IPS-NIHi7 (cell line): ENCODE results near the gene ZMYM1.
"Not testable (repeated sequence)": the region's sequence is repeated elsewhere in the genome, so short reads cannot be mapped to it uniquely, and the experiment has no call there.

ENCODE experiments used
- DNase-seq: peaks from one replicate; pipeline ENCODE4 v3.0.0; 2012; ENCODE audit warnings: mixed read lengths; ENCODE audit errors: extremely low spot score

ZMYM1 gene

DNA sequence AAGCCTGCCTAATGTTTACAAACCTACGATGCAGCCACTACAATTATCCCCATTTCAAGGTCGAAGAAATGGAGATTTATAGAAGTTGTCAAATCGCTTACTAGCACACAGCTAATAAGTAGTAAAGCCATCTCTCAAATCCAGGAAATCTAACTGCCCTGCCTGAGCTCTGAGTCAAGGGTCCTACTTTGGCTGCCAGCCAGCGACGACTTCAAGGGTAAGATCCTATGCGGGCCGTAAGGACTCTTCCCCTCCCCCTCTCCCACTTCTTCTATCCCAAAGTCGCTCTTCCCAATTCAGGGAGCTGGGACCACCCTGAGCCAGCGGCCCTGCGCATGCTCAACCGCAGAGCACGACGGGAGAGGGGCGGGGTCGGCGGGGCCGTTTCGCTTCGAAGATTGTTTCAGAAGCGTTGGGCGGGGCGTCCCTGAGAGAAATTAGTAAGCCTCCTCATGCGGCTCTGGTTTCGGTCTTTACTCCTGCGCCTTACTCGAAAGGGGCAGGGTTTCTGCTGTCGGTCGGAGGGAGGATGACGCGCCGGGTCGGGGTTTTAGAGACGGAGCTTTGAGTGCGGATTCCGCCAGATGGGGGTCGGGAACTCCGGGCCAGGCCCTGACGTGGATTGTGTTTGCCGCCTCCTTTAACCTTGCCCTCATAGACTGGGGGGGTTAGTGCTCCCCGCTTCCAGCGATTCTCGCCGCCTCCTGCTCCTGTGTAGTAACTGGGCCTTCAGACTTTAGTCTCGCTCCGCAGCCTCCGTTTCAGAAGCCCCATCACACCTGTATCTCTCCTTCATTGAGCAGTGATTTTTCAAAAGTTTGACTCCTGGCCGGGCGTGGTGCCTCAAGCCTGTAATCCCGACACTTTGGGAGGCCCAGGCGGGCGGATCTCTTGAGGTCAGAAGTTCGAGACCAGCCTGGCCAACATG, at the start of gene ZMYM1:
Gene ZMYM1 (plus strand): TSS at position 383 of the 928 bp plus-strand sequence. CDS start 14,603 bp downstream, outside the sequence.
- DNase-seq = peak; percentile 98

DNA sequence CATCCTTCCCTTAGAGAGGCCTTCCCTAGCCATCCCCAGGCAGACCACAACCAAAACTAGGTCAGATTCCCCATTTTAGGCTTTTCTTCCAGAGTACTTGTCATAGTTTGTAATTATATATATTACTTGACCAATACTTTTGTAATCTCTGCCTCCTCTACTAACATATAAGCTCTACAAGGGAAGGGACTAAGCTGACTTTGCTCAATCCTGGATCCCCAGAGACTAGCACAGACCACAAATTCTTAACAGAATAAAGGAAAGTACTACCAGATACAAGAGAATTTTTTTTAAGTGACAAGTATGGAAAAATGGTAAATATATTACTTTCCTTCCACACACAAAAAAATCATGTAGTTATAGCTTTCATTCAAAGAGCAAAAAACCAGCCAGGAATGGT, 49.4 kb upstream of the ZMYM1 start:
- DNase-seq = no peak

DNA sequence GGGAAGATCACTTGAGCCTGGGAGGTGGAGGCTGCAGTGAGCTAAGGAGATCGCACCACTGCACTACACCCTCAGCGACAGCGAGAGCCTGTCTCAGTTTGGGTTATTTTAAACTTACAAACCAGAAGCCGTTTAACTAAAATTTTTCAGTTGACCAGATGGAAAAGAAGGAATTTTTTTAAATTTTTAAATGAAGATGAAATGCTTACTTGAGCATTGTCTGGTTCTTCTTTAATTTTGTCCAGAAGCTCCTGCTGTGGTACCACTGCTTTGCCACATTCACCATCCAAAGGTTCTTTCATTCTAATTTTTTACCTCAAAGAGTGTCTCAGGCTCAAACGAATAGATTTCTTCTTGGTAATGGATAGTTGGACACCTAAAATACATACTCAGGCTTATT, 48.8 kb upstream of the ZMYM1 start:
- DNase-seq = no peak

DNA sequence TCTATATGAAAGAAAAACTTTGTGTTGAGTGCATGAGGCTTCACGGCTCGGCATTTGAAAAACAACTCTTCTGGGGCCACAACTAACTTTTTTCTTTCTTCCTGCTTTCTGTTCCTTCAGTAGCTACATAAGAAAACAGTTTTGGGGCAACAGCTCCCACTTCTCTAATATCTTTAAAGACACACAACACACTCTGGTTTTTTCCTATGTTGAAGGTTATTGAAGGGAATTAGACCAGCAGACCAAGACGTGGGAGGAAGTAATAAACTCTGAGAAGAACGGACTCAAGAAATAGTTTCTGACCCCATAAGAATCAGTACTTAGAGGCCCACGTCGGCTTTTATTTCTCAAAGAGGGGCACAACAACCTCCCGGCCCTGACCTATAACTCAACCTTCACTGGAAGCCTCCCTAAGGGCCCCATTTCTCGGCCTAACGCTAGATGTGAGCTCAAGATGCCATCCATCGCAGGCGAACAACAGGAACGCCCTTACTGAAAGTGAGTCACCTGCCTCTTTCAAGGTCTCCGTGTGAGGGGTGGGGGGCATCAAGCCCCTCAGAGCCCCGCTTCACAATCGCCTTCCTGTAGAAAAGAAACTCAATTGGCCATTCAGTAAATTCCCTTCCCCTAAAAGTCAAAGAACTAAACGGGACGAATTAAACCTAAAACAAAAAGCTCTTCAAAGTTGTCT, 48.3 kb upstream of the ZMYM1 start:
- DNase-seq = peak; percentile 61

DNA sequence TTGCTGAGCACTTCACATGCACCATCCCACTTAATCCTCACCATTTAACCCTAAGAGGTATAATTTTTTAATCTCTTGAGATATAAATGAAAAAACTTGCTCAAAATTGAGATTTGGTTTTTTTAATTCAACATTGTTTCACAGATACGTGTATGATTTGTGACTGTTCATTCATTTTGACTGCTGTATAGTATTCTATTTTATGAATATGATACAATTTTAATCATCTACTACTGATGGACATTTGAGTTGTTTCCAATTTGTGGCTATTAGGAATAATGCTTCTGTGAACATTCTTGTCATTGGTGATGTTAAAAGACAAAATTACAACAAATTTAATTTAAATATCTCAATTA, 46.8 kb upstream of the ZMYM1 start:
- no peak for DNase-seq

DNA sequence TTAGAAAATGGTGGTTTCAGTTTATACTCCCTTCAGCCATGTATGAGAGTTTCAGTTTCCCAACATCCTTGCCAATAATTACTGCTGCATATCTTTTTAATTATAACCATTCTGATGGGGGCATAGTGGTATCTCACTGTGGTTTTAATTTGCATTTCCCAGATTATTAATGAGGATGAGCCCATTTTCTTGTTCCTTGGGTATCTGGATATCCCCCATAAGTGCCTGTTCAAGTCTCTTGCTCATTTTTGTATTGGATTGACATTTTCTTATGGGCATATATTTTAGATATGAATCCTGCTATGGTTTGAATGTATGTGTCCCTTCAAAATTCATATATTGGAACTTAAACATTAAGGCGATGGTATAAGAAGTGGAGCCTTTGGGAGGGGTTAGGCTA, 45.8 kb upstream of the ZMYM1 start:
- no peak for DNase-seq

DNA sequence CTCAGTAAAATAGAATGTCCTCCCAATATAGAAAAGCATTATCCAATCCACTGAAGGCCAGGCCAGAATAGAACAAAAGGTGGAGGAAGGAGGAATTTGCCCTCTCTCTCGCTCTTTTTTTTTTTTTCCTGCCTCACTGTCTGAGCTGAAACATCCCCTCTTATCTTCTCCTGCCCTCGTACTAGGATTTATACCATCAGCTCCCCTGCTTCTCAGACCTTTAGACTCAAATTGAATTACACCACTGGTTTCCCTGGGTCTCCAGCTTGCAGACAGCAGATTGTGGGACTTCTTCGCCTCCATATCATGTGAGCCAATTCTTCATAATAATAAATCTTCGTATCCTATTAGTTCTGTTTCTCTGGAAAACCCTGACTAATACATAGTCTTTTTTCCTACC, 42.6 kb upstream of the ZMYM1 start:
- no peak for DNase-seq

DNA sequence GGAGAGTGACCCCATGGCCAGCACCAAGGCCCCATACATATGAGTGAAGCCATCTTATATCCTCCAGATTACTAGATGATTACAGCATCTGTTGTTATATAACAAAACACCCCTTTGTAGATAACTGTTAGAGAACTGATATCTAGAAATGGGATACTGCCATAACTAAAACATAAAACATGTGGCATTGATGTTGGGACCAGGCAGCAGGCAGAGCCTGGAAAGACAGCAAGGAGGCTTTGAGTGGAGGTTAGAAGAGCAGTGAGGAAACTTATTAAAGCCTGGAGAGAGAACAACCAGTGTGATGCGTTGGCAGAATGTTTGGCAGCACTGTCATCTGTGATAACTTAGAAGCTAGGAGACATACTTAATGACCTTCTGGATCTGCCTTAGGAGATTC, 42.0 kb upstream of the ZMYM1 start:
- DNase-seq = no peak

DNA sequence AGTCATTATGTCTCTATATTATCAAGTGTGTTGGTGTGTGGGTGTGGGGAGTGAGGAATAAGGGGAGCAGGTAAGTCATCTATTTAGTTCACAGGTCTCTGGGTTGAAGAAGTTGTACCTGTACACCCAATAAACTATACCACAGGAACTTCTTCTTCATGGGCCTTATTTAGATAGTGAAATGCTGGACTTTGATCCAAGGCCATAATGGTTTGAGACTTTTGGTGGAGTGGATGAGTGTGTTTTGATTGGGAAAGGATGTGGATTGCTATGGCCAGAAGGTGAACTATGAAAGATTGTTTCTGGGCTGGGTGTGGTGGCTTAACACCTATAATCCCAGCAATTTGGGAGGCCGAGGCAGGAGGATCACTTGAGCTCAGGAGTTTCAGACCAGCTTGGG, 40.5 kb upstream of the ZMYM1 start:
- DNase-seq = no peak

DNA sequence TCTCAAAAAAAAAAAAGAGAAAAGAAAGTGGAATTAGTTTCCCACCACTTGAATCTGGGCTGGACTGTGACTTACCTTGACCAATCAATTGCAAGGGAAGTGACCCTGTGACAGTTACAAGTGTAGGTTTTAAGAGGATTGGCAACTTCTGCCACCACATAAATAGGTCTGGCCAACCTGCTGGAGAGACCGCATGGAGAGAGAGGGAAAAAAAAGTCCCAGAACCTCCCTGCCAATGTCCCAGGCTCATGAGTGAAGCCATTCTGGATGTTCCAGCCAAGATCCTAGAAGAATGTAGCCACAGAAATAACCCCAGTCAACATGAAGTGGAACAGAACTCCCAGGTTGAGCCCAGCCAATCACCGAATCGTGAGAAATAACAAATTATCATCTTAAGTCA, 35.7 kb upstream of the ZMYM1 start:
- no peak for DNase-seq

DNA sequence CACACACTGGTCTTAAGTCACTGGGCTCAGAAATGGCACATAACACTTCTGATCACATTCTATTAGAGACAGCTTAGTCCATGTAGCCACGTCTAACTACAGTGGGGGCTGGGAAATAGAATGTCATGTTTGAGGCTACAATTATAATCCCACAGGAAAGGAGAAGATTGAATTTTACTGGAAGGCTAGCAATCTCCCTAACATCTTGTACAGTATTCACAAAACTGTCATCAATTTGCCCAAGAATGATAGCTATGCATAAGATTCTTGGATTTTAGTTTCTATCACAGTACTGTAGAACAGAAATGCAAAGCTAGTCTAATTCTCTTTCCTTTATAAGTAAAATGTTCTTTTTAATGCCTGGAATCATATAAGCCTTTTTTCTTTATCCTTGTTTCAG, 34.8 kb upstream of the ZMYM1 start:
- no peak for DNase-seq

DNA sequence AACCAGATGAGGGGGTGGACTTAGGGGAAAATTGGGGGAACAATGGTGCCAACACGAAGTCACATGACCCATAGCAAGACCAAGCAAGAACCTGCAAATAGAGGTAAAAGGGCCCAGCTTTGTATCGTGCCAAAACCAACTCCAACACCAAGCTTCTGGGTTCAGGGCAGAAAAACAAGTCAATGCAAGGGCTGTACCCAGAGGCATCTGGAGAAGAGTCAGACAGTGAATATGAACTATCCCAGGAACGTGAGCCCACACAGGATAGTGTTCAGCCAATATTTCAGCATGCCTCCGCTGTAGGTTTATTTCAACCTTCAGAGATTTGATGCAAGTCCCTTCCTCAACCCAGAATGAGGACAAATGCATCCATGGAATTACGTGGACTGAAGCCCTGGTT, 32.5 kb upstream of the ZMYM1 start:
- DNase-seq = no peak

DNA sequence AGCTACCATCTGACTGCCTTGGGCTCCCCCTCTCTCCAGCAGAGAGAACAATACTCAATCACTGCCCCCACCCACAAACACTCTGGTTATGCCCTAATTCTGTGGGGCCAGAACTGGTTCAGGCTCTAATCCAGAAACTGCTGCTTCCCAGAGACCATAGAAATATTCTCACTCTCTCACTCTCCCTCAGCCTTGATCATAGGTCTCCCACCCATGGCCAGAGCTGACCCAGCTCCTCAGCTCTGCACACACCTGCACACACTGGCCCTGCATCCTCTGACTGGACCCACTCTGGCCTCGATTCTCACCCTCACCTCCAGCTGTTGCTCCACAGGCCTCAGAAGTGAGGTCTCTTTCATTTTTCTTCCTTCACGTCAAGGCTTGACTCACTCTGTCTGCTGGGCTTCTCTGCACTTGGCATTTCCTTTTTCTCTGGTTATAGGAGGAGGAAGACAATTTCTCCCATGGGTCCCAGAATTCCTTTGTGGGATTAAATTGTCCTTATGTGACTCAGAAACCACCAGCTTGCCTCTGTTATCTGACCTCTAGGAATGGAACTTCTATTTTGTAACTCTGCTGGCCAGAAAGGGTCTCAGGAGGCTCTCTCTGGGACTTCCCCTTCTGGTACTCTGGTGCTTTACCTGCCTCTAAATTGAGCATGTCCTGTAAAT, 31.9 kb upstream of the ZMYM1 start:
- DNase-seq = no peak

DNA sequence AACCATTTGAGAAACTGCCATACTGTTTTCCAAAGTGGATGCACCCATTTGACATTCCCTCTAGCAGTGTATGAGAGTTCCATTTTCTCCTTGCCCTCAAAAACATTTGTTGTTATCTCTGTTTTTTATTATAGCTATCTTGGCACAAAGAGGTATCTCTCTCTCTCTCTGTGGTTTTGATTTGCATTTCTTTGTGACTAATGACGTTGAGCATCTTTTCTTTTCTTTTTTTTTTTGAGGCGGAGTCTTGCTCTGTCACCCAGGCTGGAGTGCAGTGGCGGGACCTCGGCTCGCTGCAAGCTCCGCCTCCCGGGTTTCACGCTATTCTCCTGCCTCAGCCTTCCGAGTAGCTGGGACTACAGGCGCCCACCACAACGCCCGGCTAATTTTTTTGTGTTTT, 30.1 kb upstream of the ZMYM1 start:
- no peak for DNase-seq

DNA sequence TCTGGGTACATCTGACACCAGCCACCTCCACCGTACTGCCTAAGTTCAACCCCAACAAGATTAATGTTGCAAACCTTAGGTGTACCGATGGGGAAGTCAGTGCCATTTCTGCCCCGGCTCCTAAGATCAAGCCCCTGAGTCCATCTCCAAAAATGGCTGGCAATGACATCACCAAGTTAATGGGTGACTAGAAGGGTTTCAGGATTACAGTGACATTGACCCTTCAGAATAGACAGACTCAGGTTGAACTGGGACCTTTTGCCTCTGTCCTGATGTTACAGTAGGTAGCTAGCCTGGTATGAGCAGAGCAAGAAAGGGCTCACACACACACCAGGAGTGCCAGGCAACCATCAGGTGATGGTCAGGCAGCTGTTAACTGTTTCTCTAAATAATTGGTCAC, 25.8 kb upstream of the ZMYM1 start:
- no peak for DNase-seq

DNA sequence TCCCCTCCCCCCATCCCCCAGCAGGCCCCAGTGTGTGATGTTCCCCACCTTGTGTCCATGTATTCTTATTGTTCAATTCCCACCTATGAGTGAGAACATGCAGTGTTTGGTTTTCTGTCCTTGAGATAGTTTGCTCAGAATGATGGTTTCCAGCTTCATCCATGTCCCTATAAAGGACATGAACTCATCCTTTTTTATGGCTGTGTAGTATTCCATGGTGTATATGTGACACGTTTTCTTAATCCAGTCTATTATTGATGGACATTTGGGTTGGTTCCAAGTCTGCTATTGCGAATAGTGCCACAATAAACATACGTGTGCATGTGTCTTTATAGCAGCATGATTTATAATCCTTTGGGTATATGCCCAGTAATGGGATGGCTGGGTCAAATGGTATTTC, 24.9 kb upstream of the ZMYM1 start:
- DNase-seq = not testable (repeated sequence)

DNA sequence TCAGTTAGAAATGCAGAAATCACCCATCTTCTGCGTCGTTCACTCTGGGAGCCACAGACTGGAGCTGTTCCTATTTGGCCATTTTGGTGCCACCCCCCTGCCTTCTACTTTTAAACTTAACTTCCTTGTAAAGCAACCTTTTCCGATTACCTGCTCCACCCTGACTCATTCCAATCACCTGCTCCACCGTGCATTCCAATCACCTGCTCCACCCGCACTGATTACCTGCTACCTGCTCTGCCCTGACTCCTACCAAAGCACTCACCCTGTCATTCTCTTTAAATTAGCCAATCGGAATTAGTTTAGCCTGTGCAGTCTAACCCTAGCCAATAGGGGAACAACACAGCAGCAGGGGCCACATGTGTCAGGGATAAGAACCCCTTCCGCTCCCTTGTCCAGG, 20.9 kb upstream of the ZMYM1 start:
- not testable (repeated sequence) for DNase-seq

DNA sequence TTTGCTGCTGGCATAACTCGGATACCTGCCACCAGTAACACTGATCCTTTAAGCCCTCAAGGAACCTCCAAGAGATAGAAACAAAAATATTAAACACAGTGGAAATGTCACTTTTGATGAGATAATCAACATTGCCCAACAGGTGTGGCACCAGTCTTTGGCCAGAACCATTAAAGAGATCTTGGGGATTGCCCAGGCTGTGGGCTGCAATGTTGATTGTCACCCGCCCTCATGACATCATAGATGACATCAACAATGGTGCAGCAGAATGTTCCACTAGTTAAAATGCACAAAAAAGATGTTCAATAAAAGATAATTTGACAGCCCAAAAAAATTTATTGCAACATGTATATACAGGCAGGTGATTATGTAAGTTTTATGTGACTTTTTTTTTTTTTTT, 20.2 kb upstream of the ZMYM1 start:
- DNase-seq = no peak

DNA sequence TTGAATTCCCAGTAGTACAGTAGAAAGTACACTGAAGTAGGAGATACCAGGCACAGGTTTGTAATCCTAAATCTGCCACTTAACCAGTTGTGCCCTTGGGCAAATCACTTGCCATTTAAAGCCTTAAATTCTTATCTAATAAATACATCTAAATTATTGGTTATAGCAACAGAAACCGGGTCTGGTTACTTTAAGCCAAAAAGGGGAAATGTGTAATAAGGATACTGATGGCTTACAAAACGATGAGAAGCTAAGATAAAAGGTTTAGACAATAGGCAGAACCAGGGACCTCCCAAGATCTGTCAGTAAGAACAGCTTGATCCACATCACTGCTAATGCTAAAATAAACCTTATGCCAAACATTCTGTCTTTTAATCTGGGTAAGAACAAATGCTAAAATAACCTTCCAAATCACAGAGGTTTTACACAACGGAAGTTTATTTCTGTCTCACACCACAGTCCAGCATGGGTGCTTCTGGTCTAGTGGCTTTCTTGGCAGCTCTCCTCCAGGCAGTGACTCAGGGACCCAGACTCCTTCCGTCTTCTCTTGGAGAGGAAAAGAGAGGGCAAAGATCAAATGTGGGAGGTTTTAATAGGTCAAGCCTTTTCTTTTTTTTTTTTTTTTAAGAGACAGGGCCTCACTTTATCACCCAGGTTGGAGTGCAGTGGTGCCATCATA, 16.5 kb upstream of the ZMYM1 start:
- DNase-seq = no peak

DNA sequence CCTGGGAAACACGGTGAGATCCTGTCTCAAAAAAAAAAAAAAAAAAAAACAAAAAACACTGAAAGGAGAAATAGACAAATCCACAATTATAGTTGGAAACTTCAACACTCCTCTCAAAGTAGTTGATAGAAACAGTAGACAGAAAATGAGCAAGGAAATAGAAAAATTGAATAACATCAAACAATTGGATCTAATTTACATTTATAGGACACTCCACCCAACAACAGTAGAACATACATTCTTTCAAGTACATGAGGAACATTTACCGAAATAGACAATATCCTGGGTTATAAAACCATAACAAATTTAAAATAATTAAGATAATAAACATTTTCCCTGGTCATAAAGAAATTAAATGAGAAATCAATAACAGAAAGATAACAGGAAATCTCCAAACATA, 14.9 kb upstream of the ZMYM1 start:
- no peak for DNase-seq

DNA sequence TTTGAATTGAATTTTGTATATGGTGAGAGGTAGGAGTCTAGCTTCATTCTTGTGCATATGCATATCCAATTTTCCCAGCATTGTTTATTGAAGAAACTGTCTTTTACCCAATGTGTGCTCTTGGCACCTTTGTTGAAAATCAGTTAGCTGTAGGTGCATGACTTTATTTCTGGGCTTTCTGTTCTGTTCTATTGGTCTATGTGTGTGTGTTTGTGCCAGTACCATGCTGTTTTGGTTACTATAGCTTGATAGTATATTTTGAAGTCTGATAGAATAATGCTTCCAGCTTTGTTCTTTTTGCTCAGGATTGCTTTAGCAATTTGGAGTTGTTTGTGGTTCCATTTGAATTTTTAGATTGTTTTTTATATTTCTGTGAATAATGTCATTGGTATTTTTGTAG, 9.4 kb upstream of the ZMYM1 start:
- no peak for DNase-seq

DNA sequence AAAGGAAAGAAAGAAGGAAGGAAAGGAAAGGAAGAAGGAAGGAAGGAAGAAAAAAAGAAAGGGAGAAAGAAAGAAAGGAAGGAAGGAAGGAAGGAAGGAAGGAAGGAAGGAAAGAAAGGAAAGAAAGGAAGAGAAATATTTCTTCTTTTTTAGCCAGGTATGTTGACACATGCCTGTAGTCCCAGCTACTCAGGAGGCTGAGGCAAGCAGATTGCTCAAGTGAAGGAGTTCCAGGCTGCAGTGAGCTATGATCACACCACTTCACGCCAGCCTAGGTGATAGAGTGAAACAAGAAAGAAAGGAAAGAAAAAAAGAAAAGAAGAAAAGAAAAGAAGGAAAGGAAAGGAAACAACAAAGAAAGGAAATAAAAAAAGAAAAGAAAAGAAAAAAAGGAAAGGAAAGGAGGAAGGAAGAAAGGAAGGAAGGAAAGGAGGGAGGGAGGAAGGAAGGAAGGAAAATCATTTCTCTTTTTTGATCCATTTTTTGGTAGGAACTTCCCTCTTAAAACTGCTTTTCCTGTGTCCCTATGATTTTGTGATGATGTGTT, 5.8 kb upstream of the ZMYM1 start:
- DNase-seq = no peak
